HUES48 (cell line): Measurements from ENCODE around the gene GSTA4.
A peak's percentile ranks its signal among the peaks of the same experiment; 100 is the strongest.

Experiments used
- H3K27ac ChIP-seq: one replicate; pipeline ENCODE4 v1.7.0; 2013; ENCODE audit warnings: low read depth, low read length, inconsistent platforms
- H3K27me3 ChIP-seq: 2 replicates; pipeline ENCODE4 v1.6.1; 2013; ENCODE audit warnings: mild to moderate bottlenecking, low read length; ENCODE audit not compliant: control insufficient read depth, insufficient read depth
- H3K36me3 ChIP-seq: 2 replicates; pipeline ENCODE4 v1.6.1; 2013; ENCODE audit warnings: low read length; ENCODE audit not compliant: control insufficient read depth, insufficient read depth
- H3K4me1 ChIP-seq: 2 replicates; pipeline ENCODE4 v1.6.1; 2013; ENCODE audit warnings: mild to moderate bottlenecking, low read length; ENCODE audit not compliant: control insufficient read depth, insufficient read depth
- H3K4me3 ChIP-seq: 2 replicates; pipeline ENCODE4 v1.5.1; 2013; ENCODE audit warnings: mild to moderate bottlenecking, low read depth, low read length
- H3K9ac ChIP-seq: 2 replicates; pipeline ENCODE4 v1.6.1; 2013; ENCODE audit warnings: mild to moderate bottlenecking, low read depth, low read length, moderate library complexity
- H3K9me3 ChIP-seq: 2 replicates; pipeline ENCODE4 v1.6.1; 2013; ENCODE audit warnings: low read length; ENCODE audit not compliant: control insufficient read depth, insufficient read depth

Gene GSTA4

GRCh38 chr6:52994031-52994838, 849 bp downstream of the GSTA4 start:
- Histone ChIP-seq H3K4me3 (peak overlapping the region; percentile 82), H3K9ac (peak overlapping the region; percentile 93), H3K27ac (peak overlapping the region; percentile 94), H3K9me3 (no peaks in the 10 kb centered on the region), H3K27me3 (no peaks in the 10 kb centered on the region), H3K36me3 (no peaks in the 10 kb centered on the region; the same call in 1 of the 2 replicates), H3K4me1 (peaks cover 10% of the 10 kb centered on the region)

- H3K4me1 ChIP-seq = peaks cover 10% of the 10 kb centered on the region
- no peak overlapping the region for H3K27ac ChIP-seq
- no peaks in the 10 kb centered on the region; the same call in 1 of the 2 replicates for H3K36me3 ChIP-seq
- peak overlapping the region; percentile 93; the same call in 1 of the 2 replicates for H3K9ac ChIP-seq
- H3K9me3 ChIP-seq = no peaks in the 10 kb centered on the region
- no peaks in the 10 kb centered on the region for H3K27me3 ChIP-seq
- H3K4me3 ChIP-seq = peak overlapping the region; percentile 82
Observed at GRCh38 chr6:52992980-52993920, 1.8 kb downstream of the GSTA4 start.

- Histone ChIP-seq H3K36me3 (peaks cover 1% of the 10 kb centered on the region), H3K27ac (no peak overlapping the region), H3K4me1 (peaks cover 10% of the 10 kb centered on the region), H3K9ac (no peak overlapping the region), H3K4me3 (no peak overlapping the region), H3K9me3 (no peaks in the 10 kb centered on the region), H3K27me3 (no peaks in the 10 kb centered on the region)
Observed at GRCh38 chr6:52990342-52990741, 4.7 kb downstream of the GSTA4 start.

DNA sequence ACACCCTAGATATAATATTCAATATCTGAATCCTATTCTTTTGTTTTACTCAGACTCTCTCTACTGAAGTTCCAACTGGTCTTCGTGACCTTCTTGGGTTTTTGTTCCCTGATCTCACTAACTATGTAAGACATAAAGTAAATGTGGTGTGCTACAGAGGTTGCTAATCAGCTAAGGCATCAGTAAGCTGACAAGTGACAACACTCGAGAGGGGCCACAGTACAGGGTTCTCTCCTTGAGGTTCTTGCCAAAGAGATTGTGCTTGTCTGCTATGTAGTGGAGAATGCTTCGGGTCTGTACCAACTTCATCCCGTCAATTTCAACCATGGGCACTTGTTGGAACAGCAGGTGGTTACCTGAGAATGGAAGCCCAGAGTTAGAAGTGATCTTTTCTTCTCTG, 9.9 kb downstream of the GSTA4 start:
- peaks cover 35% of the 10 kb centered on the region for H3K36me3 ChIP-seq
- no peak overlapping the region for H3K9ac ChIP-seq
- H3K27me3 ChIP-seq = no peaks in the 10 kb centered on the region
- H3K9me3 ChIP-seq = no peaks in the 10 kb centered on the region
- no peak overlapping the region for H3K4me3 ChIP-seq
- no peaks in the 10 kb centered on the region; the same call in 1 of the 2 replicates for H3K4me1 ChIP-seq
- no peak overlapping the region for H3K27ac ChIP-seq

DNA sequence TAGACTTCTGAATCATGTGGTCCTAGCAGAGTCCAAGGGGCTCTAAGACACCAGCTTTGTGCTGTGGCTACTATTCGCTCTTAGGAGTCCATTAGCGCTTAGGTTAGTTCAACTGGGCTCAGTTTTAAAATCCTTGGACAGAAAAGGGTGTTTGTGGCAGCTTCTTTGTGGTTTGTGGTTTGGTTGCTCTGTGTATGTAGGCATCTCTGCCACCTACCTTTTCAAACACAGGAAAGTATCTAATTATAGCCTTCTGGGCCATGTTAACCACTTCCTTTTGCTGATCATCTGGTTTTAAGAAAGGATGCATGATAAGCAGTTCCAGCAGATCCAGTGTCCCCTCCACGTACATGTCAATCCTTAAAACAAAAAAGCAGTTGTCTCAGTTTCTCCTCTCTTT, 10.8 kb downstream of the GSTA4 start:
- peaks cover 35% of the 10 kb centered on the region for H3K36me3 ChIP-seq
- H3K4me3 ChIP-seq = no peak overlapping the region
- H3K9me3 ChIP-seq = no peaks in the 10 kb centered on the region
- H3K9ac ChIP-seq = no peak overlapping the region
- no peaks in the 10 kb centered on the region for H3K27me3 ChIP-seq
- no peaks in the 10 kb centered on the region; the same call in 1 of the 2 replicates for H3K4me1 ChIP-seq
- no peak overlapping the region for H3K27ac ChIP-seq

DNA sequence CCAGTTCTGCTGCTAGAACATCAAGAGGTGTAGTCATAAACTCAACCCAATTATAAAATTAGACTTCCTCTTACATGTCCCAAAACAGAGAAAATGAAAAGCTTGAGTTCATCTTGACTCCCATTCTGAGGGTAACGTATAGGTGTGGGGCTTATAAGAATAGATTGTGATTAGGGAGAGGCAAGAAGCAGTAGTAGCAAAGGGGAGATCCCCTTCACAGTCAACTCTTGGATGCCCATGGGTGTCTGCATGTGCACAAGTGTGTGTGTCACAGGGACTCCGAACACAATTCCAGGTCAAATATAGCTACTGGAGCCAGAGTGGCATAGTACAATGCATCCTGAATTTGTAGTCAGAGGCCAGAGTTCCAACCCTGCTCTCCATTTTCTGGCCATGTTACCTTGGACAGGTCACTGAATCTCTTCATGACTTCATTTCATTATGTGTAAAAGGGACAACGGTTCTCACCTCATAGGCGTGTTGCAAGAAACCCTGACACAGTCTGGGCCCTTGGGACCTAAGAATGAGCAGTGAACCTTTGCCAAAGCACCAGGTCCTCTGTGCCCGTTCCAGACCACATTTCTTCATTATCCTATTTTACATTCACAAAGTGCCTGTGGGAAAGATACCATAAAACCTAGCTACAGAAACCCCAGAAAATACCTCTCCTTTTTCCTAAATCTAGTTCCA, 11.8 kb downstream of the GSTA4 start:
- Histone ChIP-seq H3K4me3 (no peak overlapping the region), H3K27me3 (no peaks in the 10 kb centered on the region), H3K9ac (no peak overlapping the region), H3K4me1 (no peaks in the 10 kb centered on the region; the same call in 1 of the 2 replicates), H3K9me3 (no peaks in the 10 kb centered on the region), H3K36me3 (peaks cover 35% of the 10 kb centered on the region), H3K27ac (no peak overlapping the region)

GRCh38 chr6:52982680-52983079, 12.4 kb downstream of the GSTA4 start:
- Histone ChIP-seq H3K27ac (no peak overlapping the region), H3K9me3 (no peaks in the 10 kb centered on the region), H3K4me1 (no peaks in the 10 kb centered on the region; the same call in 1 of the 2 replicates), H3K27me3 (no peaks in the 10 kb centered on the region), H3K9ac (no peak overlapping the region), H3K4me3 (no peak overlapping the region), H3K36me3 (peaks cover 35% of the 10 kb centered on the region)

- Histone ChIP-seq H3K9me3 (no peaks in the 10 kb centered on the region), H3K27ac (no peak overlapping the region), H3K27me3 (no peaks in the 10 kb centered on the region), H3K9ac (no peak overlapping the region), H3K4me3 (no peak overlapping the region), H3K4me1 (peaks cover 6% of the 10 kb centered on the region; the same call in 1 of the 2 replicates), H3K36me3 (peaks cover 35% of the 10 kb centered on the region)
Observed at GRCh38 chr6:52981222-52981900, 13.7 kb downstream of the GSTA4 start.

GRCh38 chr6:52976591-52977035, 18.5 kb downstream of the GSTA4 start:
- H3K4me3 ChIP-seq = no peak overlapping the region
- no peaks in the 10 kb centered on the region for H3K27me3 ChIP-seq
- H3K9ac ChIP-seq = no peak overlapping the region
- H3K4me1 ChIP-seq = peaks cover 10% of the 10 kb centered on the region; the same call in 1 of the 2 replicates
- no peaks in the 10 kb centered on the region for H3K9me3 ChIP-seq
- H3K27ac ChIP-seq = no peak overlapping the region
- no peaks in the 10 kb centered on the region for H3K36me3 ChIP-seq

- H3K27me3 ChIP-seq = no peaks in the 10 kb centered on the region
- H3K27ac ChIP-seq = no peak overlapping the region
- peaks cover 10% of the 10 kb centered on the region; the same call in 1 of the 2 replicates for H3K4me1 ChIP-seq
- no peaks in the 10 kb centered on the region for H3K36me3 ChIP-seq
- H3K9ac ChIP-seq = no peak overlapping the region
- H3K9me3 ChIP-seq = no peaks in the 10 kb centered on the region
- H3K4me3 ChIP-seq = no peak overlapping the region
Observed at GRCh38 chr6:52976149-52976548, 18.9 kb downstream of the GSTA4 start.
